T-helper 2 cell treated with Interferon-gamma antibody and Interleukin-4, amounts not matched to agents 100 ng/mL and 5 ng/mL, for 36 hours (primary cell): ENCODE measurements around the gene PRDM12. TPM values are rescaled to one million over a fixed set of nuclear protein-coding genes. Genes with fewer than 3 reads are reported as not detected.

Experiments used
- intact Hi-C: fragments of 100-400 bp; cut with micrococcal nuclease; formaldehyde crosslinking; loops from one replicate; pipeline ENCODE4 v1.15.1; 2023
- total RNA-seq: library from RNA; stranded (reverse); gene quantifications from 2 replicates; pipeline ENCODE4 v1.2.3, GENCODE V29; 2022

The PRDM12 gene
- 0.14 TPM in 1 of 2 replicates, not detected in the other for total RNA-seq

GRCh38 chr9:130664251-130665028 lies at the start of gene PRDM12:
TSS of gene PRDM12 (plus strand) at chr9:130664594. CDS start at chr9:130664654, 60 bp downstream.
- intact Hi-C loops, result no loop called here

GRCh38 chr9:130616451-130616850 lies 47.9 kb upstream of the PRDM12 start:
- intact Hi-C loops, result no loop called here

GRCh38 chr9:130623466-130623865 lies 40.9 kb upstream of the PRDM12 start:
- intact Hi-C loops, result no loop called here

GRCh38 chr9:130624154-130624553 lies 40.2 kb upstream of the PRDM12 start:
- intact Hi-C loops, result no loop called here

GRCh38 chr9:130626249-130626996 lies 38.0 kb upstream of the PRDM12 start:
- intact Hi-C loops, result no loop called here

- intact Hi-C loops, result no loop called here
Measured at GRCh38 chr9:130627051-130627450, 37.3 kb upstream of the PRDM12 start.

GRCh38 chr9:130627896-130628792 lies 36.2 kb upstream of the PRDM12 start:
- intact Hi-C loops, result no loop called here

- intact Hi-C loops, result no loop called here
Measured at GRCh38 chr9:130629443-130630070, 34.8 kb upstream of the PRDM12 start.

GRCh38 chr9:130630071-130630450 lies 34.3 kb upstream of the PRDM12 start:
- intact Hi-C loops, result no loop called here

- intact Hi-C loops, result no loop called here
Measured at GRCh38 chr9:130630506-130631330, 33.7 kb upstream of the PRDM12 start.

GRCh38 chr9:130631331-130632080 lies 32.9 kb upstream of the PRDM12 start:
- intact Hi-C loops, result no loop called here

GRCh38 chr9:130632081-130632710 lies 32.2 kb upstream of the PRDM12 start:
- intact Hi-C loops, result no loop called here

GRCh38 chr9:130632841-130633240 lies 31.6 kb upstream of the PRDM12 start:
- intact Hi-C loops, result no loop called here

GRCh38 chr9:130633336-130634190 lies 30.8 kb upstream of the PRDM12 start:
- intact Hi-C loops, result no loop called here

GRCh38 chr9:130634191-130634768 lies 30.1 kb upstream of the PRDM12 start:
- intact Hi-C loops, result no loop called here

- intact Hi-C loops, result no loop called here
Measured at GRCh38 chr9:130634801-130635200, 29.6 kb upstream of the PRDM12 start.

GRCh38 chr9:130635306-130635705 lies 29.1 kb upstream of the PRDM12 start:
- intact Hi-C loops, result no loop called here
